ENCODE results near the gene KIF1B.

The KIF1B gene

GRCh38 chr1:10295481-10296085 lies 85.2 kb downstream of the KIF1B start:
- WGBS, 2 experiments, result 93 to 94% methylated on average over 5 to 6 of the region's 6 CpGs
- no peaks in the 10 kb centered on the region for H3K27me3 ChIP-seq (ENCODE audit: control insufficient read depth, insufficient read depth, low read length, poor library complexity, severe bottlenecking)
- no peaks in the 10 kb centered on the region for H3K4me1 ChIP-seq (ENCODE audit: control insufficient read depth, insufficient read depth, low read length)
- no peaks in the 10 kb centered on the region for H3K9me3 ChIP-seq (ENCODE audit: control insufficient read depth, low read length)
- no peak overlapping the region for H3K4me3 ChIP-seq (ENCODE audit: insufficient read depth, low read depth, low read length)
- peaks cover 48% of the 10 kb centered on the region for H3K36me3 ChIP-seq (ENCODE audit: control insufficient read depth, insufficient read depth, low read length)
- peak overlapping the region; percentile 11 for H3K27ac ChIP-seq (ENCODE audit: insufficient read depth, low read depth, low read length, poor library complexity, severe bottlenecking)

DNA sequence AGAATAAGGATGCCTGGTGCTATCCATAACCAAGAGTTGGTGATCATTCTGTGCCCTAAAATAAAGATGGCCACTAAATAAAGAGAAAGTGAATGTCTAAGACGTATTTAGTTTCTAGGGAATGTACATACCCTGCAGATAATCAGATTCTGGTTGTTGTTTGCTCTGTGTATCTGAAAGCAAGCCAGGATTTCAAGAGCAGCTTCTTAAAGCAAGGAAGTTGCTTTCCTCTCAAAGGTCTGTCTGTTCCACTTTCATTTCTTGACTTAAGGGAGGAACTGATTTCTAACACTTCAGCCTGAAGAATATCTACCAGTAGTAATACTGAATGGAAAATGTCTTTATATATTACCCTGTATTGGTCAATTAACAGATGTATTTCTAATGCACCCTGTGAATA lies 88.8 kb downstream of the KIF1B start:
- no peak overlapping the region for H3K4me3 ChIP-seq (ENCODE audit: insufficient read depth, low read depth, low read length)
- WGBS, 2 experiments, result 97 to 98% methylated on average over 1 of the region's 1 CpG
- peaks cover 11% of the 10 kb centered on the region for H3K4me1 ChIP-seq (ENCODE audit: control insufficient read depth, insufficient read depth, low read length)
- peaks cover 27% of the 10 kb centered on the region for H3K36me3 ChIP-seq (ENCODE audit: control insufficient read depth, insufficient read depth, low read length)
- H3K27ac ChIP-seq (ENCODE audit: insufficient read depth, low read depth, low read length, poor library complexity, severe bottlenecking), result no peak overlapping the region
- H3K9me3 ChIP-seq (ENCODE audit: control insufficient read depth, low read length), result no peaks in the 10 kb centered on the region
- no peaks in the 10 kb centered on the region for H3K27me3 ChIP-seq (ENCODE audit: control insufficient read depth, insufficient read depth, low read length, poor library complexity, severe bottlenecking)

- H3K4me1 ChIP-seq (ENCODE audit: control insufficient read depth, insufficient read depth, low read length), result peaks cover 11% of the 10 kb centered on the region
- H3K4me3 ChIP-seq (ENCODE audit: insufficient read depth, low read depth, low read length), result no peak overlapping the region
- no peaks in the 10 kb centered on the region for H3K9me3 ChIP-seq (ENCODE audit: control insufficient read depth, low read length)
- no peaks in the 10 kb centered on the region for H3K27me3 ChIP-seq (ENCODE audit: control insufficient read depth, insufficient read depth, low read length, poor library complexity, severe bottlenecking)
- peaks cover 10% of the 10 kb centered on the region for H3K36me3 ChIP-seq (ENCODE audit: control insufficient read depth, insufficient read depth, low read length)
- peak overlapping the region; percentile 1 for H3K27ac ChIP-seq (ENCODE audit: insufficient read depth, low read depth, low read length, poor library complexity, severe bottlenecking)
- 82 to 84% methylated on average over 6 of the region's 6 CpGs for WGBS, 2 experiments
Measured at GRCh38 chr1:10302416-10302815, 92.0 kb downstream of the KIF1B start.

DNA sequence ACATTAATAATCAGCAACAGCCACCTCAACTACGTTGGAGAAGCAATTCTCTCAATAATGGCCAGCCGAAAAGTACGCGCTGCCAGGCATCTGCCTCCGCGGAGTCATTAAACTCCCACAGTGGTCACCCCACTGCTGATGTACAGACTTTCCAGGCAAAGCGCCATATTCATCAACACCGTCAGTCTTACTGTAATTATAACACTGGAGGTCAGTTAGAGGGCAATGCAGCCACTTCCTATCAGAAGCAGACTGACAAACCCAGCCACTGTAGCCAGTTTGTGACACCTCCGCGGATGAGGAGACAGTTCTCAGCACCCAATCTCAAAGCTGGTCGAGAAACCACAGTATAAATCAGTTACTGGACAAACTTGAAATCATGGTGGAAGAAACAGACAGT lies 93.9 kb downstream of the KIF1B start:
- H3K27me3 ChIP-seq (ENCODE audit: control insufficient read depth, insufficient read depth, low read length, poor library complexity, severe bottlenecking), result no peaks in the 10 kb centered on the region
- peaks cover 11% of the 10 kb centered on the region for H3K4me1 ChIP-seq (ENCODE audit: control insufficient read depth, insufficient read depth, low read length)
- 96 to 97% methylated on average over 11 of the region's 11 CpGs for WGBS, 2 experiments
- H3K4me3 ChIP-seq (ENCODE audit: insufficient read depth, low read depth, low read length), result no peak overlapping the region
- no peak overlapping the region for H3K27ac ChIP-seq (ENCODE audit: insufficient read depth, low read depth, low read length, poor library complexity, severe bottlenecking)
- H3K9me3 ChIP-seq (ENCODE audit: control insufficient read depth, low read length), result no peaks in the 10 kb centered on the region
- peaks cover 6% of the 10 kb centered on the region for H3K36me3 ChIP-seq (ENCODE audit: control insufficient read depth, insufficient read depth, low read length)

DNA sequence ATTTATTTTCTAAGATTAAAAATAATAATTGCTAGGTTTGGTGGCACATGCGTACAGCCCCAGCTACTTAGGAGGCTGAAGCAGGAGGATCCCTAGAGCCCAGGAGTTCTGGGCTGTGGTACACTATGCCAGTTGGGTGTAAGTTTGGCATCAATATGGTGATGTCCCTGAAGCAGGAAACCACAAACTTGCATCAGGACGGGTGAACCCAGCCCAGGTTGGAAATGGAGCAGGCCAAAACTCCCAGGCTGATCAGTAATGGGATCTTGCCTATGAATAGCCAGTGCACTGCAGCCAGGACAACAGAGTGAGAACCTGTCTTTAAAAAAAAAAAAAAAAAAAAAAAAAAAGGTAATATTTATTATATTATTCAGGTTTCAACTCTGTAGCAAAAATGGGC lies 96.1 kb downstream of the KIF1B start:
- Histone ChIP-seq H3K27ac (ENCODE audit: insufficient read depth, low read depth, low read length, poor library complexity, severe bottlenecking) (no peak overlapping the region), H3K4me1 (ENCODE audit: control insufficient read depth, insufficient read depth, low read length) (peaks cover 11% of the 10 kb centered on the region), H3K36me3 (ENCODE audit: control insufficient read depth, insufficient read depth, low read length) (peaks cover 5% of the 10 kb centered on the region), H3K9me3 (ENCODE audit: control insufficient read depth, low read length) (no peaks in the 10 kb centered on the region), H3K4me3 (ENCODE audit: insufficient read depth, low read depth, low read length) (no peak overlapping the region), H3K27me3 (ENCODE audit: control insufficient read depth, insufficient read depth, low read length, poor library complexity, severe bottlenecking) (no peaks in the 10 kb centered on the region)
- 90 to 100% methylated on average over 2 of the region's 2 CpGs for WGBS, 2 experiments

DNA sequence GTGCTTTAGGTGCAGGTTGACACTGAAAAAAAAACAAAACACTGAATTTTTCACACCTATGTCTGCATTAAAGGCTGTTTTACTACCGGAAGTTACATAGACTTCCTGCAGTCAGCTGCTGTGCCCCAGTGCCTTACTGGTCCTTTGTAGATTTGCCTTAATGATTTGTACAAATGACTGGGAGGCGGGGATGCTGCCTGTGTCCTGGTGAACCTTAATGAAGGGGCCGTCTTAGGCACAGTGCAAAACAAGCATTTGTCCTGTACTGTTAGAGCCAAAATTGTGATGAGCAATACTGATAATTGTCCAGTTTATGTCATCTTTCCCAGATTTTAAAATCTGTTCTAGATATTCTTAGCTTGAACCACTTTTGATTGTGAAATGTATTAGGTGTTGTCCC lies 97.6 kb downstream of the KIF1B start:
- Histone ChIP-seq H3K9me3 (ENCODE audit: control insufficient read depth, low read length) (no peaks in the 10 kb centered on the region), H3K4me3 (ENCODE audit: insufficient read depth, low read depth, low read length) (no peak overlapping the region), H3K27me3 (ENCODE audit: control insufficient read depth, insufficient read depth, low read length, poor library complexity, severe bottlenecking) (no peaks in the 10 kb centered on the region), H3K4me1 (ENCODE audit: control insufficient read depth, insufficient read depth, low read length) (peaks cover under 1% of the 10 kb centered on the region), H3K36me3 (ENCODE audit: control insufficient read depth, insufficient read depth, low read length) (peaks cover 8% of the 10 kb centered on the region), H3K27ac (ENCODE audit: insufficient read depth, low read depth, low read length, poor library complexity, severe bottlenecking) (no peak overlapping the region)
- 90 to 91% methylated on average over 3 of the region's 3 CpGs for WGBS, 2 experiments

- Histone ChIP-seq H3K27ac (ENCODE audit: insufficient read depth, low read depth, low read length, poor library complexity, severe bottlenecking) (no peak overlapping the region), H3K4me1 (ENCODE audit: control insufficient read depth, insufficient read depth, low read length) (no peaks in the 10 kb centered on the region), H3K9me3 (ENCODE audit: control insufficient read depth, low read length) (no peaks in the 10 kb centered on the region), H3K4me3 (ENCODE audit: insufficient read depth, low read depth, low read length) (no peak overlapping the region), H3K36me3 (ENCODE audit: control insufficient read depth, insufficient read depth, low read length) (peaks cover 8% of the 10 kb centered on the region), H3K27me3 (ENCODE audit: control insufficient read depth, insufficient read depth, low read length, poor library complexity, severe bottlenecking) (no peaks in the 10 kb centered on the region)
- 94 to 95% methylated on average over 6 of the region's 6 CpGs for WGBS, 2 experiments
Measured at GRCh38 chr1:10309243-10310011, 99.1 kb downstream of the KIF1B start.

- 82 to 93% methylated on average over 2 of the region's 2 CpGs for WGBS, 2 experiments
- no peaks in the 10 kb centered on the region for H3K9me3 ChIP-seq (ENCODE audit: control insufficient read depth, low read length)
- no peak overlapping the region for H3K4me3 ChIP-seq (ENCODE audit: insufficient read depth, low read depth, low read length)
- H3K36me3 ChIP-seq (ENCODE audit: control insufficient read depth, insufficient read depth, low read length), result peaks cover 5% of the 10 kb centered on the region
- H3K4me1 ChIP-seq (ENCODE audit: control insufficient read depth, insufficient read depth, low read length), result peaks cover 5% of the 10 kb centered on the region
- H3K27ac ChIP-seq (ENCODE audit: insufficient read depth, low read depth, low read length, poor library complexity, severe bottlenecking), result no peak overlapping the region
- no peaks in the 10 kb centered on the region for H3K27me3 ChIP-seq (ENCODE audit: control insufficient read depth, insufficient read depth, low read length, poor library complexity, severe bottlenecking)
Measured at GRCh38 chr1:10316752-10317151, 106.4 kb downstream of the KIF1B start.

DNA sequence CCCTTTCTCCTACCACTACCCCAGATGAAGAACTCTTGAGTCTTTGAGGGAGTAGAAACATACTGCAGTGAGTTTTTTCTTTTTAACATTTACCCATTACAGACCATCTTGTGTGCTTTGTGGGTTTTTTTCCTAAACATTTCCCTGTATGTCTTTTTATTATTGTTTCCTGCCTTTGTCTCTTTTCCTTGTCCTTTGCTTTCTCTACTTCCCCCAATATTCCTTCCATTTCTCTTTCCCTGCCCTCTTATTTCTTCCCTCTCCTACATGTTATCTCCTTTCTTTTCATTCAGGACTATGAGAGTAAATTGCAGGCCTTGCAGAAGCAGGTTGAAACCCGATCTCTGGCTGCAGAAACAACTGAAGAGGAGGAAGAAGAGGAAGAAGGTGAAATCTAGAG lies 109.4 kb downstream of the KIF1B start:
- Histone ChIP-seq H3K9me3 (ENCODE audit: control insufficient read depth, low read length) (no peaks in the 10 kb centered on the region), H3K4me1 (ENCODE audit: control insufficient read depth, insufficient read depth, low read length) (peaks cover 5% of the 10 kb centered on the region), H3K4me3 (ENCODE audit: insufficient read depth, low read depth, low read length) (no peak overlapping the region), H3K27me3 (ENCODE audit: control insufficient read depth, insufficient read depth, low read length, poor library complexity, severe bottlenecking) (no peaks in the 10 kb centered on the region), H3K36me3 (ENCODE audit: control insufficient read depth, insufficient read depth, low read length) (peaks cover 16% of the 10 kb centered on the region), H3K27ac (ENCODE audit: insufficient read depth, low read depth, low read length, poor library complexity, severe bottlenecking) (no peak overlapping the region)
- 50 to 71% methylated on average over 1 of the region's 1 CpG for WGBS, 2 experiments

DNA sequence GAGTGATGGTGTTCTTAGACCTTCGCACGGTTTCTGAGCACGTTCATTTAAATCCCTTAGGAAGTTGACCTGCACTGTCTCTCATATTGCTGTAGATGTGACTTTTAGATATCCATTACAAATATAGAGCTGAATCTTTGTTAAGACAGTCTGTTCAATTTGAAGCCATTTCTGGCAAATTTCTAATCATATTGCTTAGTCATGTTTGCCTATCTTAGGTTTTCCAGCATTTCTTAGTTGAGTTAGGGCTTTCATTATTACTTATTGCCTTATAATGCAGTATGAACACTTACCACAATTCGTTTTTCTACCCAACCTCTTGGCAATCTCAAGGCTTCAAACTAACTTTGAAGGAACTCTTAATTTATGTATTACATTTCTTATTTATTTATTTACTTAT lies 110.0 kb downstream of the KIF1B start:
- Histone ChIP-seq H3K4me3 (ENCODE audit: insufficient read depth, low read depth, low read length) (no peak overlapping the region), H3K27me3 (ENCODE audit: control insufficient read depth, insufficient read depth, low read length, poor library complexity, severe bottlenecking) (no peaks in the 10 kb centered on the region), H3K9me3 (ENCODE audit: control insufficient read depth, low read length) (no peaks in the 10 kb centered on the region), H3K4me1 (ENCODE audit: control insufficient read depth, insufficient read depth, low read length) (peaks cover 5% of the 10 kb centered on the region), H3K27ac (ENCODE audit: insufficient read depth, low read depth, low read length, poor library complexity, severe bottlenecking) (no peak overlapping the region), H3K36me3 (ENCODE audit: control insufficient read depth, insufficient read depth, low read length) (peaks cover 17% of the 10 kb centered on the region)
- WGBS, 2 experiments, result 93% methylated on average over 3 to 4 of the region's 4 CpGs
